GM19025 (cell line): ENCODE measurements around the gene PLXNA4.

Experiments used
- ATAC-seq: cut with Tn5 transposase; IDR thresholded peaks from one replicate; pipeline ENCODE4 v1.9.1; 2021; ENCODE audit warnings: mild to moderate bottlenecking, low read depth, moderate library complexity; ENCODE audit not compliant: unreplicated experiment

Gene PLXNA4

GRCh38 chr7:132161976-132162375, 414.3 kb downstream of the PLXNA4 start:
- no peak for ATAC-seq

- no peak for ATAC-seq
Observed at GRCh38 chr7:132161533-132161915, 414.7 kb downstream of the PLXNA4 start.

GRCh38 chr7:132160611-132161532, 415.4 kb downstream of the PLXNA4 start:
- no peak for ATAC-seq

- no peak for ATAC-seq
Observed at GRCh38 chr7:132158841-132159240, 417.4 kb downstream of the PLXNA4 start.

GRCh38 chr7:132158166-132158565, 418.1 kb downstream of the PLXNA4 start:
- ATAC-seq = no peak

GRCh38 chr7:132155715-132156114, 420.6 kb downstream of the PLXNA4 start:
- ATAC-seq = no peak

GRCh38 chr7:132154695-132155471, 421.4 kb downstream of the PLXNA4 start:
- ATAC-seq = no peak

- ATAC-seq = no peak
Observed at GRCh38 chr7:132154248-132154647, 422.0 kb downstream of the PLXNA4 start.

- no peak for ATAC-seq
Observed at GRCh38 chr7:132152131-132152889, 424.0 kb downstream of the PLXNA4 start.

GRCh38 chr7:132150711-132151110, 425.6 kb downstream of the PLXNA4 start:
- no peak for ATAC-seq

- no peak for ATAC-seq
Observed at GRCh38 chr7:132149436-132150304, 426.6 kb downstream of the PLXNA4 start.

GRCh38 chr7:132148876-132149275, 427.4 kb downstream of the PLXNA4 start:
- ATAC-seq = no peak

- ATAC-seq = no peak
Observed at GRCh38 chr7:132145466-132145865, 430.8 kb downstream of the PLXNA4 start.

- ATAC-seq = no peak
Observed at GRCh38 chr7:132145063-132145462, 431.2 kb downstream of the PLXNA4 start.

GRCh38 chr7:132142006-132142405, 434.3 kb downstream of the PLXNA4 start:
- ATAC-seq = no peak

- no peak for ATAC-seq
Observed at GRCh38 chr7:132141109-132141508, 435.2 kb downstream of the PLXNA4 start.

- no peak for ATAC-seq
Observed at GRCh38 chr7:132140341-132140740, 435.9 kb downstream of the PLXNA4 start.

- ATAC-seq = no peak
Observed at GRCh38 chr7:132138817-132139216, 437.5 kb downstream of the PLXNA4 start.

- ATAC-seq = no peak
Observed at GRCh38 chr7:132137681-132138080, 438.6 kb downstream of the PLXNA4 start.
